ENCODE measurements around the gene SCLY. TPM values are rescaled to one million over a fixed set of nuclear protein-coding genes. Genes with fewer than 3 reads are reported as not detected.
A peak's percentile ranks its signal among the peaks of the same experiment; 100 is the strongest.

The SCLY gene
- total and polyA plus RNA-seq, 2 of the 13 experiments (the other 11 are each of a cell fraction or from before 2014, with no cell fraction given): 27.9 to 38.6 TPM

- TF ChIP-seq, protein P1, sequence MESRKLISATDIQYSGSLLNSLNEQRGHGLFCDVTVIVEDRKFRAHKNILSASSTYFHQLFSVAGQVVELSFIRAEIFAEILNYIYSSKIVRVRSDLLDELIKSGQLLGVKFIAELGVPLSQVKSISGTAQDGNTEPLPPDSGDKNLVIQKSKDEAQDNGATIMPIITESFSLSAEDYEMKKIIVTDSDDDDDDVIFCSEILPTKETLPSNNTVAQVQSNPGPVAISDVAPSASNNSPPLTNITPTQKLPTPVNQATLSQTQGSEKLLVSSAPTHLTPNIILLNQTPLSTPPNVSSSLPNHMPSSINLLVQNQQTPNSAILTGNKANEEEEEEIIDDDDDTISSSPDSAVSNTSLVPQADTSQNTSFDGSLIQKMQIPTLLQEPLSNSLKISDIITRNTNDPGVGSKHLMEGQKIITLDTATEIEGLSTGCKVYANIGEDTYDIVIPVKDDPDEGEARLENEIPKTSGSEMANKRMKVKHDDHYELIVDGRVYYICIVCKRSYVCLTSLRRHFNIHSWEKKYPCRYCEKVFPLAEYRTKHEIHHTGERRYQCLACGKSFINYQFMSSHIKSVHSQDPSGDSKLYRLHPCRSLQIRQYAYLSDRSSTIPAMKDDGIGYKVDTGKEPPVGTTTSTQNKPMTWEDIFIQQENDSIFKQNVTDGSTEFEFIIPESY (CRISPR knock-in tag; IDR thresholded peaks at IDR 0.05): peak; percentile 52
- no peak for TF ChIP-seq ZNF781 (CRISPR knock-in tag; IDR thresholded peaks at IDR 0.05; ENCODE audit: borderline replicate concordance, not compliant biosample characterization)
- no peak for TF ChIP-seq YEATS4 (CRISPR knock-in tag; IDR thresholded peaks at IDR 0.05; ENCODE audit: borderline replicate concordance)
- TF ChIP-seq NFYC (CRISPR knock-in tag; IDR thresholded peaks at IDR 0.05): no peak
- TF ChIP-seq USF2 (IDR thresholded peaks at IDR 0.05; ENCODE audit: low read depth, low read length): no peak
- TF ChIP-seq USF2 (CRISPR knock-in tag; IDR thresholded peaks at IDR 0.05; ENCODE audit: borderline replicate concordance): no peak
- TF ChIP-seq, protein P2, sequence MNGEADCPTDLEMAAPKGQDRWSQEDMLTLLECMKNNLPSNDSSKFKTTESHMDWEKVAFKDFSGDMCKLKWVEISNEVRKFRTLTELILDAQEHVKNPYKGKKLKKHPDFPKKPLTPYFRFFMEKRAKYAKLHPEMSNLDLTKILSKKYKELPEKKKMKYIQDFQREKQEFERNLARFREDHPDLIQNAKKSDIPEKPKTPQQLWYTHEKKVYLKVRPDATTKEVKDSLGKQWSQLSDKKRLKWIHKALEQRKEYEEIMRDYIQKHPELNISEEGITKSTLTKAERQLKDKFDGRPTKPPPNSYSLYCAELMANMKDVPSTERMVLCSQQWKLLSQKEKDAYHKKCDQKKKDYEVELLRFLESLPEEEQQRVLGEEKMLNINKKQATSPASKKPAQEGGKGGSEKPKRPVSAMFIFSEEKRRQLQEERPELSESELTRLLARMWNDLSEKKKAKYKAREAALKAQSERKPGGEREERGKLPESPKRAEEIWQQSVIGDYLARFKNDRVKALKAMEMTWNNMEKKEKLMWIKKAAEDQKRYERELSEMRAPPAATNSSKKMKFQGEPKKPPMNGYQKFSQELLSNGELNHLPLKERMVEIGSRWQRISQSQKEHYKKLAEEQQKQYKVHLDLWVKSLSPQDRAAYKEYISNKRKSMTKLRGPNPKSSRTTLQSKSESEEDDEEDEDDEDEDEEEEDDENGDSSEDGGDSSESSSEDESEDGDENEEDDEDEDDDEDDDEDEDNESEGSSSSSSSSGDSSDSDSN (CRISPR knock-in tag; IDR thresholded peaks at IDR 0.05): peak; percentile 27; the same call in 1 of the 2 replicates
- TF ChIP-seq TBX2 (CRISPR knock-in tag; IDR thresholded peaks at IDR 0.05; ENCODE audit: borderline replicate concordance): peak; percentile 53; the same call in 1 of the 2 replicates
- TF ChIP-seq, protein P3, sequence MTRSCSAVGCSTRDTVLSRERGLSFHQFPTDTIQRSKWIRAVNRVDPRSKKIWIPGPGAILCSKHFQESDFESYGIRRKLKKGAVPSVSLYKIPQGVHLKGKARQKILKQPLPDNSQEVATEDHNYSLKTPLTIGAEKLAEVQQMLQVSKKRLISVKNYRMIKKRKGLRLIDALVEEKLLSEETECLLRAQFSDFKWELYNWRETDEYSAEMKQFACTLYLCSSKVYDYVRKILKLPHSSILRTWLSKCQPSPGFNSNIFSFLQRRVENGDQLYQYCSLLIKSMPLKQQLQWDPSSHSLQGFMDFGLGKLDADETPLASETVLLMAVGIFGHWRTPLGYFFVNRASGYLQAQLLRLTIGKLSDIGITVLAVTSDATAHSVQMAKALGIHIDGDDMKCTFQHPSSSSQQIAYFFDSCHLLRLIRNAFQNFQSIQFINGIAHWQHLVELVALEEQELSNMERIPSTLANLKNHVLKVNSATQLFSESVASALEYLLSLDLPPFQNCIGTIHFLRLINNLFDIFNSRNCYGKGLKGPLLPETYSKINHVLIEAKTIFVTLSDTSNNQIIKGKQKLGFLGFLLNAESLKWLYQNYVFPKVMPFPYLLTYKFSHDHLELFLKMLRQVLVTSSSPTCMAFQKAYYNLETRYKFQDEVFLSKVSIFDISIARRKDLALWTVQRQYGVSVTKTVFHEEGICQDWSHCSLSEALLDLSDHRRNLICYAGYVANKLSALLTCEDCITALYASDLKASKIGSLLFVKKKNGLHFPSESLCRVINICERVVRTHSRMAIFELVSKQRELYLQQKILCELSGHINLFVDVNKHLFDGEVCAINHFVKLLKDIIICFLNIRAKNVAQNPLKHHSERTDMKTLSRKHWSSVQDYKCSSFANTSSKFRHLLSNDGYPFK (CRISPR knock-in tag; IDR thresholded peaks at IDR 0.05; ENCODE audit: borderline replicate concordance): 0 out of 2 replicates have a peak, but pooled peaks have one; percentile 36
- TF ChIP-seq ZNF567 (CRISPR knock-in tag; IDR thresholded peaks at IDR 0.05; ENCODE audit: borderline replicate concordance): 0 out of 2 replicates have a peak, but pooled peaks have one; percentile 41
- TF ChIP-seq FOXA3 (CRISPR knock-in tag; IDR thresholded peaks at IDR 0.05): 0 out of 2 replicates have a peak, but pooled peaks have one; percentile 16
- no peak for TF ChIP-seq GATAD1 (CRISPR knock-in tag; IDR thresholded peaks at IDR 0.05)
- TF ChIP-seq TOE1 (CRISPR knock-in tag; IDR thresholded peaks at IDR 0.05): no peak
- TF ChIP-seq IKZF4 (CRISPR knock-in tag; IDR thresholded peaks at IDR 0.05; ENCODE audit: borderline replicate concordance, low read depth, not compliant biosample characterization): no peak
- TF ChIP-seq HDAC1 (CRISPR knock-in tag; IDR thresholded peaks at IDR 0.05): peak; percentile 54
- 0 out of 2 replicates have a peak, but pooled peaks have one; percentile 16 for TF ChIP-seq ZBTB38 (CRISPR knock-in tag; IDR thresholded peaks at IDR 0.05)
- TF ChIP-seq AKAP8 (CRISPR knock-in tag; IDR thresholded peaks at IDR 0.05): no peak
- TF ChIP-seq GPN1 (CRISPR knock-in tag; IDR thresholded peaks at IDR 0.05; ENCODE audit: borderline replicate concordance): no peak
- no peak for TF ChIP-seq NKX3-1 (CRISPR knock-in tag; IDR thresholded peaks at IDR 0.05)
Measured at GRCh38 chr2:238063414-238064189, 2.8 kb downstream of the SCLY start (continued).
